Naive thymus-derived CD4-positive, alpha-beta T cell (primary cell): ENCODE data around the gene GUCY1A2. TPM values are rescaled to one million over a fixed set of nuclear protein-coding genes. Genes with fewer than 3 reads are reported as not detected.

Experiments
- ATAC-seq: fragments of 150-1000 bp; cut with Tn5 transposase; 2 replicates; pipeline ENCODE4 v1.10.0; 2021; ENCODE audit warnings: mild to moderate bottlenecking, moderate library complexity
- CTCF ChIA-PET: fragments of 350-600 bp; sonication (Branson Sonifier 250); formaldehyde crosslinking; loops from one replicate; lab custom pipeline; 2021; ENCODE audit warnings: antibody characterized with exemption; lab: Charles Lee
- POLR2A ChIA-PET: fragments of 350-600 bp; sonication (Branson Sonifier 250); formaldehyde crosslinking; loops from one replicate; lab custom pipeline; 2021; ENCODE audit warnings: antibody characterized with exemption, inconsistent platforms; lab: Charles Lee
- DNase-seq, 9 donors: peaks; one replicate each; pipeline versions ENCODE4 v3.0.0 to v3.0.0-alpha.2; 2020 to 2022; ENCODE audit warnings: mixed read lengths in 1 of 9
- H3K27ac ChIP-seq: one replicate; pipeline ENCODE4 v1.7.0; 2013; ENCODE audit warnings: mild to moderate bottlenecking, low read depth, low read length, moderate library complexity
- H3K27me3 ChIP-seq, 2 donors: one replicate each; pipeline ENCODE4 v1.7.0; 2013; ENCODE audit warnings: low read length in 2 of 2, mild to moderate bottlenecking in 2 of 2, moderate library complexity in 2 of 2; ENCODE audit not compliant: control insufficient read depth in 2 of 2, insufficient read depth in 2 of 2
- H3K36me3 ChIP-seq, 3 experiments: 1 replicate in 2 of 3; 2 replicates in 1 of 3; pipeline ENCODE4 v1.7.0; 2013; ENCODE audit warnings: low read length in 3 of 3, mild to moderate bottlenecking in 3 of 3, moderate library complexity in 1 of 3; ENCODE audit not compliant: insufficient read depth in 3 of 3, control insufficient read depth in 2 of 3
- H3K4me1 ChIP-seq, 2 donors: one replicate each; pipeline ENCODE4 v1.7.0; 2013; ENCODE audit warnings: low read length in 2 of 2, mild to moderate bottlenecking in 2 of 2, moderate library complexity in 1 of 2; ENCODE audit not compliant: control insufficient read depth in 2 of 2, insufficient read depth in 2 of 2
- H3K4me3 ChIP-seq: 2 replicates; pipeline ENCODE4 v1.7.0; 2013; ENCODE audit warnings: mild to moderate bottlenecking, low read length
- H3K9me3 ChIP-seq, 3 experiments: 1 replicate in 2 of 3; 2 replicates in 1 of 3; pipeline ENCODE4 v1.7.0; 2013; ENCODE audit warnings: low read length in 3 of 3; ENCODE audit not compliant: control insufficient read depth in 2 of 3
- H3K27ac Mint-ChIP-seq, 9 donors: one replicate each; pipeline ENCODE4 v1.8.0; 2020 to 2022; ENCODE audit warnings: mixed read lengths in 9 of 9, mild to moderate bottlenecking in 8 of 9, moderate library complexity in 5 of 9, inconsistent platforms in 2 of 9
- H3K27me3 Mint-ChIP-seq, 5 donors: one replicate each; pipeline ENCODE4 v1.8.0; 2021 to 2022; ENCODE audit warnings: mixed read lengths in 5 of 5, mild to moderate bottlenecking in 1 of 5
- H3K36me3 Mint-ChIP-seq, 5 donors: one replicate each; pipeline ENCODE4 v1.8.0; 2020 to 2022; ENCODE audit warnings: mixed read lengths in 5 of 5, mild to moderate bottlenecking in 3 of 5, inconsistent platforms in 1 of 5
- H3K4me1 Mint-ChIP-seq, 7 donors: one replicate each; pipeline ENCODE4 v1.8.0; 2020 to 2022; ENCODE audit warnings: mixed read lengths in 7 of 7, mild to moderate bottlenecking in 3 of 7, inconsistent platforms in 1 of 7
- H3K4me3 Mint-ChIP-seq, 10 donors: one replicate each; pipeline ENCODE4 v1.8.0; 2020 to 2022; ENCODE audit warnings: mild to moderate bottlenecking in 10 of 10, mixed read lengths in 10 of 10, moderate library complexity in 6 of 10, inconsistent platforms in 2 of 10
- H3K9me3 Mint-ChIP-seq, 11 donors: one replicate each; pipeline ENCODE4 v1.8.0; 2020 to 2022; ENCODE audit warnings: mixed read lengths in 11 of 11, mild to moderate bottlenecking in 4 of 11, inconsistent platforms in 1 of 11, moderate library complexity in 1 of 11
- intact Hi-C, 2 donors: fragments of 100-400 bp; cut with micrococcal nuclease; formaldehyde crosslinking; loops; one replicate each; pipeline ENCODE4 v1.15.1; 2023
- polyA plus RNA-seq, 2 donors: library from polyadenylated mRNA; unstranded; fragments of 300-500 nt; fragmentation: Illumina TruSeq; gene quantifications; one replicate each; pipeline ENCODE4 v1.2.3, GENCODE V29; 2021
- total RNA-seq, 6 experiments: library from RNA in 5 of 6; stranded (reverse) in 5 of 6; gene quantifications; 1 replicate in 5 of 6; 2 replicates in 1 of 6; pipeline ENCODE4 v1.2.3 and lab custom pipeline; 2021 to 2026

Gene GUCY1A2
- total and polyA plus RNA-seq, 7 experiments from 2014 or later: 0.03 to 0.22 TPM; not detected in 5

DNA sequence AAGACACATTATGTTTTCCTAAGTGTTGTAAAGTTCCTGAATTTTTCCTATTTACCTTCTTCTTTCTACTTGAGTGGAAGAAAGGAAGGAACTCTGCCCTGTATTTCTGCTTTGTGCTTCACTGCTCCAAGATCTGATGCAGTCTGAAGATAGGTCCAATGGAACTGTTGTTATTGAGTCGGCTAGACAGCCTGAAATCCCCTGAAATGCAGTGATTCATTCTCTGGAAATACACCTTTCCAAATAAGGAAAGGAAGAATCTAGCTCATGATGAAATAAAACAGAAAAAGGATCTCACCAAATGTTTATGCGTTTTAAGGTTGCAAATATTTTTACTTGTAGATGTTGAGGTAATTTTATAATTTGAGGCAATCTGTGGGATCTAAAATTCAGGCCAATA, 322.8 kb downstream of the GUCY1A2 start:
- ChIA-PET POLR2A (no interaction called here), CTCF (no interaction called here)
- H3K27me3 ChIP-seq: no peaks in the 10 kb centered on the region
- H3K4me1 Mint-ChIP-seq: no peaks in the 10 kb centered on the region
- H3K9me3 Mint-ChIP-seq: peaks cover 0 to 7% (median 2%) of the 10 kb centered on the region in 11 donors
- H3K27me3 Mint-ChIP-seq: no peaks in the 10 kb centered on the region
- no peak overlapping the region for H3K4me3 Mint-ChIP-seq
- no peaks in the 10 kb centered on the region for H3K9me3 ChIP-seq
- H3K36me3 ChIP-seq: no peaks in the 10 kb centered on the region
- DNase-seq: no peak
- no peak overlapping the region for H3K4me3 ChIP-seq
- H3K27ac ChIP-seq: no peak overlapping the region
- no peaks in the 10 kb centered on the region for H3K4me1 ChIP-seq
- intact Hi-C loops: no loop called here
- no peaks in the 10 kb centered on the region for H3K36me3 Mint-ChIP-seq
- ATAC-seq: no peak
- H3K27ac Mint-ChIP-seq: no peak overlapping the region

DNA sequence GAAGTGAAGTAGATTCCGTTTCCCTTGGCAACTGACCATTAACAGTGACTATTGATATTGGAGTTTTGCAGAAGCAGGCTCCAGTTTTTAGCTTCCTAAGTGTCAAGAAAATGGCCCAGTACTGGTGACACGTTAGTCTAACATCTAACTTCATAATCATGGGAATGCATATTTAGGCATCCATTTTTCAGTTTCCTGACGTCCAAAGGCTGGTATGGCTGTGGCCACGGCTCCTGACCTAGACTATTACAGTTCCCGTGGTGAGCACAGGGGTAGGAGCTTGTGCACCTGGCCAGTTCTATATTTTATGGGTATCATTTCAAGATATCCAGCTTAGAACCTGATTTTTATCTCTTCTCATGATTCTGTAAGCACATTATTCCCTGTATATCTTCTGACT, 323.8 kb downstream of the GUCY1A2 start:
- no peaks in the 10 kb centered on the region for H3K36me3 Mint-ChIP-seq
- ATAC-seq: no peak
- Histone ChIP-seq H3K27me3 (no peaks in the 10 kb centered on the region), H3K27ac (no peak overlapping the region), H3K4me1 (no peaks in the 10 kb centered on the region), H3K36me3 (no peaks in the 10 kb centered on the region), H3K9me3 (no peaks in the 10 kb centered on the region), H3K4me3 (no peak overlapping the region)
- H3K9me3 Mint-ChIP-seq: peaks cover 0 to 7% (median 2%) of the 10 kb centered on the region in 11 donors
- H3K27ac Mint-ChIP-seq: no peak overlapping the region
- H3K27me3 Mint-ChIP-seq: no peaks in the 10 kb centered on the region
- ChIA-PET CTCF (no interaction called here), POLR2A (no interaction called here)
- H3K4me1 Mint-ChIP-seq: no peaks in the 10 kb centered on the region
- DNase-seq: no peak
- H3K4me3 Mint-ChIP-seq: no peak overlapping the region
- intact Hi-C loops: no loop called here

DNA sequence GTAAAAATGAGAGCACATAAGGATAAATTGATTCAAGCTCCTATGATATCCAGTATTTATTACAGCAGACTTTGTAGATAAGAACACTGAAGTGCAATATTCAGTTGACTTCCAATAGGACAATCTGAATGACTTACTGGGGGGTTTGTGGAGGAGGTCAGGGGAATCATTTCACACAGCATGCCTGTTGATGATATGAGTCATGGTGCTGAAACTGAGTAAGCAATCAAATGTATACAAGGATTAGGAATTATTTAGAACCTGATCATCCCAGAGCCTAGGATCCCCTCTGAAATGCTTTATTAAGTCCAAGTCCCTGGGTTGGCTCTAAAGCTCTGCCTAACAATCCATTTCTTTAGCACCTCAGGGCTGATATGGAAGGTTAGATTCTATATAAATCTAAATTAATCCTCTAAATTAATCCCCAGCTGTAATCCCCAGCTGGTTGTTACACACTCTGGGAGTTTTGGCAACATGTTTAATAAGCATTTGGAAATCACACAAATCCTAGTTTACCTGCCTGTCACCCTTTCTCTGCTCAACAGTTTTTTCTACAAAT, 326.4 kb downstream of the GUCY1A2 start:
- peaks cover 0 to 15% (median 3%) of the 10 kb centered on the region in 11 donors for H3K9me3 Mint-ChIP-seq
- Histone ChIP-seq H3K9me3 (no peaks in the 10 kb centered on the region), H3K4me1 (no peaks in the 10 kb centered on the region), H3K4me3 (no peak overlapping the region), H3K27ac (no peak overlapping the region), H3K36me3 (no peaks in the 10 kb centered on the region), H3K27me3 (no peaks in the 10 kb centered on the region)
- H3K27me3 Mint-ChIP-seq: no peaks in the 10 kb centered on the region
- ChIA-PET POLR2A (no interaction called here), CTCF (no interaction called here)
- intact Hi-C loops: no loop called here
- H3K4me1 Mint-ChIP-seq: no peaks in the 10 kb centered on the region
- DNase-seq (no peak), ATAC-seq (no peak)
- no peak overlapping the region for H3K4me3 Mint-ChIP-seq
- no peaks in the 10 kb centered on the region for H3K36me3 Mint-ChIP-seq
- no peak overlapping the region for H3K27ac Mint-ChIP-seq

DNA sequence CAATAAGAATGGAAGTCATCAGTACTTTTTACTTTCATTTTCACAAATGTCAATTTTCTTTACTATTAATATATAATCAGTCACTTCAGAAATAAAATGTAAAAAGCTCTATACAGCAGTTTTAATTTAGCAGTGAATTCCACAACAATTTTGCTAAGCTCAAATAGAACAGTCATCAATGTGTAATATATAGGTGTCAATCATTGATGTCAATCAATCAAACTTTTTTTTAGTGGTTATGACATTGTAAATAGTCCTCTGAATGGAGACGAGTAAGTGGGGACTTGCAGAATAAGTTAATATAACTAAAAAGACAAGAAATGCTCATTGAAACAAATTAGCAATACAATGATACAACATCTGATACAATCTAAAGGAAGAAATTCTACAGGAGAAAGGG, 327.4 kb downstream of the GUCY1A2 start:
- Mint-ChIP-seq H3K36me3 (no peaks in the 10 kb centered on the region), H3K27me3 (no peaks in the 10 kb centered on the region), H3K27ac (no peak overlapping the region), H3K9me3 (peaks cover 0 to 15% (median 4%) of the 10 kb centered on the region in 11 donors), H3K4me3 (no peak overlapping the region), H3K4me1 (no peaks in the 10 kb centered on the region)
- Histone ChIP-seq H3K27ac (no peak overlapping the region), H3K36me3 (no peaks in the 10 kb centered on the region), H3K4me1 (no peaks in the 10 kb centered on the region), H3K4me3 (no peak overlapping the region), H3K9me3 (no peaks in the 10 kb centered on the region), H3K27me3 (no peaks in the 10 kb centered on the region)
- CTCF ChIA-PET: no interaction called here
- intact Hi-C loops: no loop called here
- ATAC-seq: no peak
- DNase-seq: no peak
- POLR2A ChIA-PET: no interaction called here

DNA sequence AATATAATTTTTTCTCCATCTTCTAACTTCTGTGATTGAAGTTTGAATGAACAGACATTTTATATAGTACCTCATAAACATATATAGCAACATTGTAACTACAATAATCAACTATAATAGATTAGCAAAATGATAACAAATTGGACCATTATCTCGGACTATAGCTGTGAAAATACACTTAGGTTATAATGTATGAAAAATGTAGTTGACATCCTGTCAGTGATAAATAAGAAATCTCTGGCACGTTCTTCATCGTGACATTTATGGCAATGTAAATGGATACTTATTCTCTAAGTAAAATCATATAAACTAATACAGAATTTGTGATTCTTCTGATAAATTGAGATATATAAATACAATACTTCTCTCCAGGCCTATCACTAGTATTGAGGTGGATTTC, 333.3 kb downstream of the GUCY1A2 start:
- ATAC-seq (no peak), DNase-seq (no peak)
- no peaks in the 10 kb centered on the region for H3K4me1 ChIP-seq
- no peaks in the 10 kb centered on the region for H3K36me3 Mint-ChIP-seq
- no peaks in the 10 kb centered on the region for H3K9me3 ChIP-seq
- H3K4me3 ChIP-seq: no peak overlapping the region
- intact Hi-C loops: no loop called here
- no peaks in the 10 kb centered on the region for H3K27me3 ChIP-seq
- H3K36me3 ChIP-seq: no peaks in the 10 kb centered on the region
- H3K27ac ChIP-seq: no peak overlapping the region
- ChIA-PET CTCF (no interaction called here), POLR2A (no interaction called here)
- peaks cover 0 to 15% (median 1%) of the 10 kb centered on the region in 11 donors for H3K9me3 Mint-ChIP-seq
- no peak overlapping the region for H3K27ac Mint-ChIP-seq
- H3K4me1 Mint-ChIP-seq: no peaks in the 10 kb centered on the region
- H3K4me3 Mint-ChIP-seq: no peak overlapping the region
- H3K27me3 Mint-ChIP-seq: no peaks in the 10 kb centered on the region

DNA sequence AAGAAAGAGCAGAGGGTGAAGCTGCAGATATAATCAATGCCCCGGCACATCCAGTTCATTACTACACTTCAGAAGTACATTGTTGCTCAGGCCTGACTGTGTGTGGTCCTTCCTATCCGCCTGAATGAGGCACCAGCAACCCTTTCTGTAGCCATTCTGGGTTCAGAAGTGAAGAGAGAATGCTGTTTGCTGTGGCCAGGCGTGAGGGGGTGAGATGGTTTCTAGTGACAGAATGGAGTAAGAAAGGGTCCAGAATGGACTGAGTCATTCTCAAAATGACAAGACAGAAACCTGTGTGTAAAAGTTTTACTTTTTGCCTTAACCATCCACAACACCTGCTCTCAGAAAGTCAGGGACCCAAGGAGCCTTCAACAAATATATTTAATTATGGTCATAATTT, 334.8 kb downstream of the GUCY1A2 start:
- ATAC-seq: no peak
- H3K27me3 Mint-ChIP-seq: no peaks in the 10 kb centered on the region
- Histone ChIP-seq H3K27me3 (no peaks in the 10 kb centered on the region), H3K4me3 (no peak overlapping the region), H3K4me1 (no peaks in the 10 kb centered on the region), H3K36me3 (no peaks in the 10 kb centered on the region), H3K27ac (no peak overlapping the region), H3K9me3 (no peaks in the 10 kb centered on the region)
- no peak overlapping the region for H3K27ac Mint-ChIP-seq
- POLR2A ChIA-PET: no interaction called here
- no peaks in the 10 kb centered on the region for H3K4me1 Mint-ChIP-seq
- DNase-seq: no peak
- H3K9me3 Mint-ChIP-seq: peaks cover 0 to 9% (median 0%) of the 10 kb centered on the region in 11 donors
- H3K36me3 Mint-ChIP-seq: no peaks in the 10 kb centered on the region
- CTCF ChIA-PET: no interaction called here
- intact Hi-C loops: no loop called here
- H3K4me3 Mint-ChIP-seq: no peak overlapping the region

DNA sequence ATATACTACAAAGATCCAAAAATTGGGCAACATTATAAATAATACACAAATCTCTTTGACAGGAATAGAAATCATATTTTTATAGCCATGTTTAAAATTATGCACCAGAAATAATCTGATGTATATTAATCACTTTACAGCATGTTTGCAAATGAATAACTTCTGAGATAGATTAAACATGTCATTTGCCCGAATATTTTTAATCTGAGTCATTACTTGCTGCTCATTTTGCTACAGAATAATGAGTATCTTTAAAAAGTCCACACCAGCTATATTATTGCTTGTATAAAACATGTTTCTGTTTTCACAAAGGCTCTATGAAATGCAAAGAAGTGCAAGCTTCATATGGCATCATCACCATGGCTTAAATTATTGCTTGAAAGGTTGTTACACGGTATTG, 336.8 kb downstream of the GUCY1A2 start:
- Histone ChIP-seq H3K27me3 (no peaks in the 10 kb centered on the region), H3K4me1 (no peaks in the 10 kb centered on the region), H3K27ac (no peak overlapping the region), H3K36me3 (no peaks in the 10 kb centered on the region), H3K4me3 (no peak overlapping the region), H3K9me3 (no peaks in the 10 kb centered on the region)
- H3K4me3 Mint-ChIP-seq: no peak overlapping the region
- ChIA-PET POLR2A (no interaction called here), CTCF (no interaction called here)
- intact Hi-C loops: no loop called here
- H3K27ac Mint-ChIP-seq: no peak overlapping the region
- no peaks in the 10 kb centered on the region for H3K27me3 Mint-ChIP-seq
- H3K36me3 Mint-ChIP-seq: no peaks in the 10 kb centered on the region
- no peaks in the 10 kb centered on the region for H3K4me1 Mint-ChIP-seq
- ATAC-seq (no peak), DNase-seq (no peak)
- peaks cover 0 to 4% (median 0%) of the 10 kb centered on the region in 11 donors for H3K9me3 Mint-ChIP-seq
